HK-2 (cell line): ENCODE measurements around the gene DUOXA2.
A peak's percentile ranks its signal among the peaks of the same experiment; 100 is the strongest.
"Not testable (repeated sequence)": the region's sequence is repeated elsewhere in the genome, so short reads cannot be mapped to it uniquely, and the experiment has no call there.

Source experiments
- DNase-seq: peaks from one replicate; pipeline ENCODE4 v3.0.0-alpha.2; 2018; ENCODE audit not compliant: unreplicated experiment

DUOXA2 gene

GRCh38 chr15:45117308-45118130, 3.4 kb downstream of the DUOXA2 start:
- no peak for DNase-seq

GRCh38 chr15:45118131-45118588, 4.0 kb downstream of the DUOXA2 start:
- DNase-seq = peak; percentile 83

GRCh38 chr15:45118996-45119395, 4.9 kb downstream of the DUOXA2 start:
- DNase-seq = no peak

- no peak for DNase-seq
Observed at GRCh38 chr15:45120081-45120972, 6.2 kb downstream of the DUOXA2 start.

GRCh38 chr15:45121020-45121419, 6.9 kb downstream of the DUOXA2 start:
- no peak for DNase-seq

- peak; percentile 59 for DNase-seq
Observed at GRCh38 chr15:45121706-45122417, 7.7 kb downstream of the DUOXA2 start.

GRCh38 chr15:45122719-45123118, 8.6 kb downstream of the DUOXA2 start:
- DNase-seq = no peak

GRCh38 chr15:45123397-45123796, 9.3 kb downstream of the DUOXA2 start:
- no peak for DNase-seq

GRCh38 chr15:45126535-45127158, 12.5 kb downstream of the DUOXA2 start:
- no peak for DNase-seq

GRCh38 chr15:45128971-45129639, 15.0 kb downstream of the DUOXA2 start:
- no peak for DNase-seq

GRCh38 chr15:45129651-45130129, 15.6 kb downstream of the DUOXA2 start, which contains the start of the genes DUOX1 and DUOXA1:
DUOX1 (plus strand) TSS chr15:45129994; CDS start chr15:45131967, 1,973 bp downstream.
DUOXA1 (minus strand) TSS chr15:45129879; CDS start chr15:45123014, 6,865 bp downstream.
- DNase-seq = no peak

GRCh38 chr15:45130291-45131000, 16.3 kb downstream of the DUOXA2 start:
- DNase-seq = no peak

- no peak for DNase-seq
Observed at GRCh38 chr15:45131510-45131909, 17.4 kb downstream of the DUOXA2 start.

- DNase-seq = no peak
Observed at GRCh38 chr15:45132844-45133560, 18.9 kb downstream of the DUOXA2 start.

- DNase-seq = no peak
Observed at GRCh38 chr15:45133561-45133920, 19.4 kb downstream of the DUOXA2 start.

GRCh38 chr15:45134046-45134445, 19.9 kb downstream of the DUOXA2 start:
- DNase-seq = no peak

- no peak for DNase-seq
Observed at GRCh38 chr15:45134682-45135604, 20.8 kb downstream of the DUOXA2 start.

GRCh38 chr15:45135705-45136377, 21.7 kb downstream of the DUOXA2 start:
- DNase-seq = not testable (repeated sequence)
